Measurements from ENCODE around the gene WDR20.

- TF ChIP-seq CTCF (conservative IDR thresholded peaks at IDR 0.05) (no peak), ZFX (IDR thresholded peaks at IDR 0.05) (no peak)
These were observed 11.0 kb downstream of the WDR20 start for GRCh38 chr14:102150744-102151143.

Data from C4-2B (cell line).